SK-N-SH (cell line): ENCODE measurements around the gene GOLGA5. TPM values are rescaled to one million over a fixed set of nuclear protein-coding genes. Genes with fewer than 3 reads are reported as not detected.

Experiments
- CTCF ChIA-PET: fragments of 300-600, 350-600 bp; formaldehyde crosslinking; extraction: SDS; loops from one replicate; lab custom pipeline; 2021; lab: Yijun Ruan, JAX
- POLR2A ChIA-PET: fragments of 350-600 bp; sonication (Branson Sonifier 250); formaldehyde crosslinking; extraction: SDS; loops from one replicate; lab custom pipeline; 2020; ENCODE audit warnings: antibody characterized with exemption, inconsistent platforms; lab: Yijun Ruan, JAX
- DNase-seq: peaks from one replicate; pipeline ENCODE4 v3.0.0; 2012
- H2AFZ ChIP-seq: fragments of 200-600 bp; sonication (generic); 2 replicates; pipeline ENCODE4 v1.8.1; 2016; ENCODE audit warnings: antibody characterized with exemption, mild to moderate bottlenecking, low read depth
- H3F3A ChIP-seq: fragments of 200-600 bp; sonication (generic); replicated peaks from 2 replicates; pipeline ENCODE3; 2016; ENCODE audit warnings: antibody characterized with exemption, mild to moderate bottlenecking; ENCODE audit not compliant: insufficient read depth
- H3K27ac ChIP-seq, 2 experiments: fragments of 200-500 bp in 1 of 2; fragments of 200-600 bp in 1 of 2; sonication (Bioruptor generic) in 1 of 2; sonication (generic), shearing (Covaris generic) in 1 of 2; 2 replicates each; pipeline versions ENCODE4 v1.5.1 to v1.6.1; 2014 to 2016; ENCODE audit warnings: low read depth in 2 of 2, inconsistent platforms in 1 of 2, low read length in 1 of 2, mild to moderate bottlenecking in 1 of 2, mixed read lengths in 1 of 2
- H3K27me3 ChIP-seq: fragments of 200-600 bp; sonication (generic), shearing (Covaris generic); 2 replicates; pipeline ENCODE4 v1.6.1; 2016; ENCODE audit warnings: mixed run types; ENCODE audit not compliant: insufficient read depth
- H3K36me3 ChIP-seq, 2 experiments: fragments of 200-500 bp in 1 of 2; fragments of 200-600 bp in 1 of 2; sonication (Bioruptor generic) in 1 of 2; sonication (generic) in 1 of 2; replicated peaks in 1 of 2; 2 replicates each; pipeline versions ENCODE3 to v1.5.1; 2014 to 2016; ENCODE audit warnings: low read length in 1 of 2, mild to moderate bottlenecking in 1 of 2; ENCODE audit not compliant: insufficient read depth in 2 of 2, control insufficient read depth in 1 of 2
- H3K4me1 ChIP-seq, 2 experiments: fragments of 200-500 bp in 1 of 2; fragments of 200-600 bp in 1 of 2; sonication (Bioruptor generic) in 1 of 2; sonication (generic), shearing (Covaris generic) in 1 of 2; 2 replicates each; pipeline versions ENCODE4 v1.5.1 to v1.6.1; 2014 to 2016; ENCODE audit warnings: low read depth in 1 of 2, low read length in 1 of 2, mixed run types in 1 of 2; ENCODE audit not compliant: insufficient read depth in 2 of 2, control insufficient read depth in 1 of 2
- H3K4me2 ChIP-seq: fragments of 200-600 bp; sonication (generic), shearing (Covaris generic); 2 replicates; pipeline ENCODE4 v1.6.1; 2017; ENCODE audit warnings: mixed run types
- H3K4me3 ChIP-seq, 2 experiments: fragments of 200-500 bp in 1 of 2; fragments of 200-600 bp in 1 of 2; sonication (Bioruptor generic) in 1 of 2; sonication (generic), shearing (Covaris generic) in 1 of 2; 2 replicates each; pipeline versions ENCODE4 v1.5.1 to v1.8.1; 2014 to 2016; ENCODE audit warnings: low read depth in 2 of 2, inconsistent platforms in 1 of 2, low read length in 1 of 2, mild to moderate bottlenecking in 1 of 2, mixed read lengths in 1 of 2, moderate library complexity in 1 of 2
- H3K79me2 ChIP-seq: fragments of 200-600 bp; sonication (generic); 2 replicates; pipeline ENCODE4 v1.8.1; 2017; ENCODE audit warnings: mild to moderate bottlenecking; ENCODE audit not compliant: insufficient read depth
- H3K9ac ChIP-seq: fragments of 200-600 bp; sonication (generic); 2 replicates; pipeline ENCODE4 v1.6.1; 2017; ENCODE audit warnings: mixed run types
- H3K9me2 ChIP-seq: fragments of 200-600 bp; sonication (generic); 2 replicates; pipeline ENCODE4 v1.6.1; 2017; ENCODE audit warnings: mixed run types
- H3K9me3 ChIP-seq: fragments of 200-600 bp; sonication (generic); 2 replicates; pipeline ENCODE4 v1.6.1; 2017; ENCODE audit warnings: mixed run types, mild to moderate bottlenecking, moderate library complexity
- H4K20me1 ChIP-seq: fragments of 200-600 bp; sonication (generic); 2 replicates; pipeline ENCODE4 v1.6.1; 2017; ENCODE audit warnings: mild to moderate bottlenecking, mixed run types; ENCODE audit not compliant: insufficient read depth
- CHD2 ChIP-seq: fragments of 150-350 bp; IDR thresholded peaks from 2 replicates; pipeline ENCODE4 v1.6.1; 2018; ENCODE audit warnings: low read length; ENCODE audit not compliant: partially characterized antibody
- ELF1 ChIP-seq: IDR thresholded peaks from 2 replicates; pipeline ENCODE4 v1.4.0; 2012
- EP300 ChIP-seq, 2 experiments: IDR thresholded peaks; 2 replicates each; pipeline versions ENCODE4 v1.4.0 to v1.6.1; 2012; ENCODE audit warnings: borderline replicate concordance in 1 of 2, low read depth in 1 of 2, low read length in 1 of 2
- EZH2phosphoT487 ChIP-seq: fragments of 200-600 bp; sonication (generic); IDR thresholded peaks from 2 replicates; pipeline ENCODE4 v1.6.1; 2017; ENCODE audit warnings: low read depth, mixed run types, mild to moderate bottlenecking, antibody characterized with exemption, moderate library complexity, borderline replicate concordance
- FOSL2 ChIP-seq: IDR thresholded peaks from 2 replicates; pipeline ENCODE4 v1.4.0; 2012; ENCODE audit warnings: low read depth, mild to moderate bottlenecking, moderate library complexity, borderline replicate concordance
- FOXM1 ChIP-seq: IDR thresholded peaks from 2 replicates; pipeline ENCODE4 v1.4.0; 2012; ENCODE audit warnings: low read depth, mild to moderate bottlenecking
- GABPA ChIP-seq: IDR thresholded peaks from 2 replicates; pipeline ENCODE4 v1.4.0; 2012; ENCODE audit warnings: low read depth, mild to moderate bottlenecking
- GATA2 ChIP-seq: sonication (generic); formaldehyde crosslinking; IDR thresholded peaks from 2 replicates; pipeline ENCODE4 v1.5.0; 2020; ENCODE audit warnings: mild to moderate bottlenecking, missing genetic modification reagents
- MEF2A ChIP-seq: IDR thresholded peaks from 2 replicates; pipeline ENCODE4 v1.4.0; 2012; ENCODE audit warnings: low read depth, borderline replicate concordance
- NFIC ChIP-seq: IDR thresholded peaks from 2 replicates; pipeline ENCODE4 v1.4.0; 2012; ENCODE audit warnings: borderline replicate concordance
- NRF1 ChIP-seq: IDR thresholded peaks from 2 replicates; pipeline ENCODE4 v1.6.1; 2012; ENCODE audit warnings: low read depth, mild to moderate bottlenecking, low read length
- POLR2AphosphoS5 ChIP-seq: IDR thresholded peaks from 2 replicates; pipeline ENCODE4 v1.6.1; 2012; ENCODE audit warnings: low read depth, low read length
- RAD21 ChIP-seq: IDR thresholded peaks from 2 replicates; pipeline ENCODE4 v1.6.1; 2012; ENCODE audit warnings: mild to moderate bottlenecking, low read length
- RCOR1 ChIP-seq: fragments of 150-350 bp; IDR thresholded peaks from 2 replicates; pipeline ENCODE4 v1.6.1; 2017; ENCODE audit warnings: antibody characterized with exemption, low read length
- RXRA ChIP-seq: IDR thresholded peaks from 2 replicates; pipeline ENCODE4 v1.4.0; 2012; ENCODE audit warnings: low read depth, mild to moderate bottlenecking, borderline replicate concordance
- SMC3 ChIP-seq: IDR thresholded peaks from 2 replicates; pipeline ENCODE4 v1.6.1; 2012; ENCODE audit warnings: low read depth, low read length, improper control_type of control experiment
- TAF1 ChIP-seq: IDR thresholded peaks from 2 replicates; pipeline ENCODE4 v1.6.1; 2012; ENCODE audit warnings: low read depth, mild to moderate bottlenecking, low read length, moderate library complexity, borderline replicate concordance
- TCF12 ChIP-seq: IDR thresholded peaks from 2 replicates; pipeline ENCODE4 v1.4.0; 2012
- TEAD4 ChIP-seq: IDR thresholded peaks from 2 replicates; pipeline ENCODE4 v1.4.0; 2012; ENCODE audit warnings: mild to moderate bottlenecking, borderline replicate concordance; ENCODE audit not compliant: insufficient read depth
- WGBS: methylation state at CpG from one replicate; pipeline ENCODE4 v1.1.6; 2017; ENCODE audit warnings: low lambda C conversion rate; 5-methylcytosine and 5-hydroxymethylcytosine counted together
- polyA plus RNA-seq, 3 experiments: library from polyadenylated mRNA; depleted of rRNA; stranded (reverse); fragments of >200 nt; gene quantifications; 2 replicates each; pipeline ENCODE4 v1.2.3, GENCODE V29; 2012
- TF ChIP-seq, protein P1 (sequence below): IDR thresholded peaks from 2 replicates; pipeline ENCODE4; 2012
- TF ChIP-seq, protein P2 (sequence below): fragments of 200-600 bp; sonication (generic); IDR thresholded peaks from 2 replicates; pipeline ENCODE4 v1.6.1; 2017; ENCODE audit warnings: antibody characterized with exemption, mild to moderate bottlenecking, moderate library complexity
- TF ChIP-seq, protein P3 (sequence below): IDR thresholded peaks from 2 replicates; pipeline ENCODE4 v1.4.0; 2012; ENCODE audit warnings: low read depth, borderline replicate concordance
- TF ChIP-seq, protein P4 (sequence below): IDR thresholded peaks from 2 replicates; pipeline ENCODE4 v1.6.1; 2012; ENCODE audit warnings: mild to moderate bottlenecking, low read depth, low read length, moderate library complexity
- TF ChIP-seq, protein P5 (sequence below): fragments of 150-350 bp; IDR thresholded peaks from 2 replicates; pipeline ENCODE4 v1.6.1; 2017; ENCODE audit warnings: antibody characterized with exemption, low read length, low read depth, borderline replicate concordance
- TF ChIP-seq, protein P6 (sequence below): IDR thresholded peaks from 2 replicates; pipeline ENCODE4 v1.4.0; 2012; ENCODE audit warnings: low read depth

Gene GOLGA5
- polyA plus RNA-seq, 1 of the 3 experiments (the other 2 are of a cell fraction) = 25.6 TPM

DNA sequence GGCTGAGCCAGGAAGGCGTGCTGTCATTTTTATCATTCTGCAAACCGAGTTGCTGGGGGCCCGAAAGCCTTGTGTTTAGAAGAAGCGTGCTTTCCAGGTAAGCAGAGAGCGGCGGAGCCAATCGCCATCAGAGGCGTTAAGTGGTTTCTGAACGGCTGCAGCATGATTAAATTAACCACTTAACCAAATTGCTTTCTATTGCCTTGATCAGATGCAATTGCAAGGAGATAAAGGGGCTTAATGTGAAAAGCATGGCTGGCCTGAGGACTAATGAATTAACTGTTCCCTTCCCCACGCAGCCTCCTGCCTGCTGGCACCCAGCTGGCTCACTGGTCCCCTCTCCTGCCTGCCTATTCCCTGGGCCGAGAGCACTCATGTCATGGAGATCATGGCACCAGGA lies 92.2 kb downstream of the GOLGA5 start:
- WGBS = 5% methylated on average over 11 of the region's 11 CpGs
- DNase-seq = peak; percentile 80
- H4K20me1 ChIP-seq = no peaks in the 10 kb centered on the region
- no peaks in the 10 kb centered on the region for H3K36me3 ChIP-seq
- H3K9me3 ChIP-seq = no peaks in the 10 kb centered on the region
- ChIA-PET POLR2A (interaction anchor here (1.0 to 7.6 kb wide), 12 partner anchors 16 to 298 kb away, joined by 3 to 288 read pairs (median 8); partner anchors contain the start of genes CHGA, LYSET and MOAP1), CTCF (interaction anchor here (0.7 to 4.5 kb wide), 10 partner anchors 8 to 97 kb away, joined by 3 to 56 read pairs (median 3); partner anchors contain the start of gene CHGA)
- H2AFZ ChIP-seq = no peak overlapping the region
- H3K9me2 ChIP-seq = no peaks in the 10 kb centered on the region
- no peak overlapping the region for H3K4me2 ChIP-seq
- H3K27me3 ChIP-seq = peaks cover 6% of the 10 kb centered on the region; the same call in 1 of the 2 replicates
- peak overlapping the region in 1 of 2 experiments; percentile 98; a peak in 2 of 4 replicates for H3K27ac ChIP-seq
- no peak overlapping the region for H3K4me3 ChIP-seq
- no peaks in the 10 kb centered on the region for H3K79me2 ChIP-seq
- peaks cover 0 to 55% of the 10 kb centered on the region in 2 experiments; a peak in 2 of 4 replicates for H3K4me1 ChIP-seq
- H3K9ac ChIP-seq = no peak overlapping the region
- H3F3A ChIP-seq = no peaks in the 10 kb centered on the region
- TF ChIP-seq TAF1 (no peak), TCF12 (peak; percentile 61), ELF1 (no peak), GATA2 (CRISPR knock-in tag) (peak; percentile 99), GABPA (no peak), FOSL2 (no peak), EP300 (IDR thresholded peaks at IDR 0.05; ENCODE audit: borderline replicate concordance in 1 of 2, low read depth in 1 of 2, low read length in 1 of 2) (peak in 1 of 2 experiments; percentile 100; a peak in 2 of 4 replicates), NFIC (no peak), MEF2A (no peak), EZH2phosphoT487 (no peak), RAD21 (peak; percentile 25; the same call in 1 of the 2 replicates), RXRA (no peak), TEAD4 (0 out of 2 replicates have a peak, but pooled peaks have one; percentile 43), CHD2 (peak; percentile 94), POLR2AphosphoS5 (no peak; the same call in 1 of the 2 replicates), RCOR1 (peak; percentile 97), FOXM1 (no peak), NRF1 (no peak), SMC3 (no peak)
- TF ChIP-seq, protein P1, sequence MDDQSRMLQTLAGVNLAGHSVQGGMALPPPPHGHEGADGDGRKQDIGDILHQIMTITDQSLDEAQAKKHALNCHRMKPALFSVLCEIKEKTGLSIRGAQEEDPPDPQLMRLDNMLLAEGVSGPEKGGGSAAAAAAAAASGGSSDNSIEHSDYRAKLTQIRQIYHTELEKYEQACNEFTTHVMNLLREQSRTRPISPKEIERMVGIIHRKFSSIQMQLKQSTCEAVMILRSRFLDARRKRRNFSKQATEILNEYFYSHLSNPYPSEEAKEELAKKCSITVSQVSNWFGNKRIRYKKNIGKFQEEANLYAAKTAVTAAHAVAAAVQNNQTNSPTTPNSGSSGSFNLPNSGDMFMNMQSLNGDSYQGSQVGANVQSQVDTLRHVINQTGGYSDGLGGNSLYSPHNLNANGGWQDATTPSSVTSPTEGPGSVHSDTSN = no peak
- TF ChIP-seq, protein P2, sequence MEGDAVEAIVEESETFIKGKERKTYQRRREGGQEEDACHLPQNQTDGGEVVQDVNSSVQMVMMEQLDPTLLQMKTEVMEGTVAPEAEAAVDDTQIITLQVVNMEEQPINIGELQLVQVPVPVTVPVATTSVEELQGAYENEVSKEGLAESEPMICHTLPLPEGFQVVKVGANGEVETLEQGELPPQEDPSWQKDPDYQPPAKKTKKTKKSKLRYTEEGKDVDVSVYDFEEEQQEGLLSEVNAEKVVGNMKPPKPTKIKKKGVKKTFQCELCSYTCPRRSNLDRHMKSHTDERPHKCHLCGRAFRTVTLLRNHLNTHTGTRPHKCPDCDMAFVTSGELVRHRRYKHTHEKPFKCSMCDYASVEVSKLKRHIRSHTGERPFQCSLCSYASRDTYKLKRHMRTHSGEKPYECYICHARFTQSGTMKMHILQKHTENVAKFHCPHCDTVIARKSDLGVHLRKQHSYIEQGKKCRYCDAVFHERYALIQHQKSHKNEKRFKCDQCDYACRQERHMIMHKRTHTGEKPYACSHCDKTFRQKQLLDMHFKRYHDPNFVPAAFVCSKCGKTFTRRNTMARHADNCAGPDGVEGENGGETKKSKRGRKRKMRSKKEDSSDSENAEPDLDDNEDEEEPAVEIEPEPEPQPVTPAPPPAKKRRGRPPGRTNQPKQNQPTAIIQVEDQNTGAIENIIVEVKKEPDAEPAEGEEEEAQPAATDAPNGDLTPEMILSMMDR = no peak
- TF ChIP-seq, protein P3, sequence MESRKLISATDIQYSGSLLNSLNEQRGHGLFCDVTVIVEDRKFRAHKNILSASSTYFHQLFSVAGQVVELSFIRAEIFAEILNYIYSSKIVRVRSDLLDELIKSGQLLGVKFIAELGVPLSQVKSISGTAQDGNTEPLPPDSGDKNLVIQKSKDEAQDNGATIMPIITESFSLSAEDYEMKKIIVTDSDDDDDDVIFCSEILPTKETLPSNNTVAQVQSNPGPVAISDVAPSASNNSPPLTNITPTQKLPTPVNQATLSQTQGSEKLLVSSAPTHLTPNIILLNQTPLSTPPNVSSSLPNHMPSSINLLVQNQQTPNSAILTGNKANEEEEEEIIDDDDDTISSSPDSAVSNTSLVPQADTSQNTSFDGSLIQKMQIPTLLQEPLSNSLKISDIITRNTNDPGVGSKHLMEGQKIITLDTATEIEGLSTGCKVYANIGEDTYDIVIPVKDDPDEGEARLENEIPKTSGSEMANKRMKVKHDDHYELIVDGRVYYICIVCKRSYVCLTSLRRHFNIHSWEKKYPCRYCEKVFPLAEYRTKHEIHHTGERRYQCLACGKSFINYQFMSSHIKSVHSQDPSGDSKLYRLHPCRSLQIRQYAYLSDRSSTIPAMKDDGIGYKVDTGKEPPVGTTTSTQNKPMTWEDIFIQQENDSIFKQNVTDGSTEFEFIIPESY = no peak
- TF ChIP-seq, protein P4, sequence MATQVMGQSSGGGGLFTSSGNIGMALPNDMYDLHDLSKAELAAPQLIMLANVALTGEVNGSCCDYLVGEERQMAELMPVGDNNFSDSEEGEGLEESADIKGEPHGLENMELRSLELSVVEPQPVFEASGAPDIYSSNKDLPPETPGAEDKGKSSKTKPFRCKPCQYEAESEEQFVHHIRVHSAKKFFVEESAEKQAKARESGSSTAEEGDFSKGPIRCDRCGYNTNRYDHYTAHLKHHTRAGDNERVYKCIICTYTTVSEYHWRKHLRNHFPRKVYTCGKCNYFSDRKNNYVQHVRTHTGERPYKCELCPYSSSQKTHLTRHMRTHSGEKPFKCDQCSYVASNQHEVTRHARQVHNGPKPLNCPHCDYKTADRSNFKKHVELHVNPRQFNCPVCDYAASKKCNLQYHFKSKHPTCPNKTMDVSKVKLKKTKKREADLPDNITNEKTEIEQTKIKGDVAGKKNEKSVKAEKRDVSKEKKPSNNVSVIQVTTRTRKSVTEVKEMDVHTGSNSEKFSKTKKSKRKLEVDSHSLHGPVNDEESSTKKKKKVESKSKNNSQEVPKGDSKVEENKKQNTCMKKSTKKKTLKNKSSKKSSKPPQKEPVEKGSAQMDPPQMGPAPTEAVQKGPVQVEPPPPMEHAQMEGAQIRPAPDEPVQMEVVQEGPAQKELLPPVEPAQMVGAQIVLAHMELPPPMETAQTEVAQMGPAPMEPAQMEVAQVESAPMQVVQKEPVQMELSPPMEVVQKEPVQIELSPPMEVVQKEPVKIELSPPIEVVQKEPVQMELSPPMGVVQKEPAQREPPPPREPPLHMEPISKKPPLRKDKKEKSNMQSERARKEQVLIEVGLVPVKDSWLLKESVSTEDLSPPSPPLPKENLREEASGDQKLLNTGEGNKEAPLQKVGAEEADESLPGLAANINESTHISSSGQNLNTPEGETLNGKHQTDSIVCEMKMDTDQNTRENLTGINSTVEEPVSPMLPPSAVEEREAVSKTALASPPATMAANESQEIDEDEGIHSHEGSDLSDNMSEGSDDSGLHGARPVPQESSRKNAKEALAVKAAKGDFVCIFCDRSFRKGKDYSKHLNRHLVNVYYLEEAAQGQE = no peak
- TF ChIP-seq, protein P5, sequence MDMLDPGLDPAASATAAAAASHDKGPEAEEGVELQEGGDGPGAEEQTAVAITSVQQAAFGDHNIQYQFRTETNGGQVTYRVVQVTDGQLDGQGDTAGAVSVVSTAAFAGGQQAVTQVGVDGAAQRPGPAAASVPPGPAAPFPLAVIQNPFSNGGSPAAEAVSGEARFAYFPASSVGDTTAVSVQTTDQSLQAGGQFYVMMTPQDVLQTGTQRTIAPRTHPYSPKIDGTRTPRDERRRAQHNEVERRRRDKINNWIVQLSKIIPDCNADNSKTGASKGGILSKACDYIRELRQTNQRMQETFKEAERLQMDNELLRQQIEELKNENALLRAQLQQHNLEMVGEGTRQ = no peak
- TF ChIP-seq, protein P6, sequence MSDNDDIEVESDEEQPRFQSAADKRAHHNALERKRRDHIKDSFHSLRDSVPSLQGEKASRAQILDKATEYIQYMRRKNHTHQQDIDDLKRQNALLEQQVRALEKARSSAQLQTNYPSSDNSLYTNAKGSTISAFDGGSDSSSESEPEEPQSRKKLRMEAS = no peak
